NCI-H345 treated with DMSO at 0.1 percent for 48 hours (cell line): Measurements from ENCODE around the gene DIS3L.
"Not testable (repeated sequence)": the region's sequence is repeated elsewhere in the genome, so short reads cannot be mapped to it uniquely, and the experiment has no call there.

Experiments
- DNase-seq: peaks from one replicate; lab custom pipeline; 2025; ENCODE audit not compliant: unreplicated experiment; lab: John Stamatoyannopoulos, UW

Gene DIS3L

GRCh38 chr15:66309828-66310227, 16.5 kb downstream of the DIS3L start:
- DNase-seq = no peak

DNA sequence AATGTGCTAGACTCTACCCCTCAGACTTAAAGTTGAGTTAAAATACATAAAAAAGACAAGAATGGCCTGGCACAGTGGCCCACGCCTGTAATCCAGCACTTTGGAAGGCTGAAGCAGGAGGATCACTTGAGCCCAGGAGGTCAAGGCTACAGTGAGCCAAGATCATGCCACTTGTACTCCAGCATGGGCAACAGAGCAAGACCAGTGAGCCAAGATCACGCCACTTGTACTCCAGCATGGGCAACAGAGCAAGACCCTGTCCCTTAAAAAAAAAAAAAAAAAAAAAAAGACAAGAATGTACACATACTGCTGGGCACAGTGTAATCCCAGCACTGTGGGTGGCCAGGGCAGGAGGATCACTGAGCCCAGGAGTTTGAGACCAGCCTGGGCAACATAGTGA, 17.4 kb downstream of the DIS3L start:
- DNase-seq = no peak

GRCh38 chr15:66312144-66312543, 18.8 kb downstream of the DIS3L start:
- DNase-seq = no peak

GRCh38 chr15:66323312-66323928, 30.1 kb downstream of the DIS3L start:
- no peak for DNase-seq

DNA sequence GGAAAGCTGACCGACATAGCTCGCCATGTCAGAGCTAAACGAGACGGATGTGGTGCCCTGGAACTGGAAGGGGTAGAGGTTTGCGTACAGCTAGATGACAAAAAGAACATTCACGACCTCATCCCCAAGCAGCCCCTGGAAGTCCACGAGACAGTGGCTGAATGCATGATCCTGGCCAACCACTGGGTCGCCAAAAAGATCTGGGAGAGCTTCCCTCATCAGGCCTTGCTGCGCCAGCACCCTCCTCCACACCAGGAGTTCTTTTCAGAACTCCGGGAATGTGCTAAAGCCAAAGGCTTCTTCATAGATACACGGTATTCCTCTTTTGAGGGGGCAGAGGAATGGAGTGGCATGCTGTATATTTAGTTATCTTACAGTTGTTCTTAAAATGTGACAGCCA, 32.7 kb downstream of the DIS3L start:
- DNase-seq = no peak

DNA sequence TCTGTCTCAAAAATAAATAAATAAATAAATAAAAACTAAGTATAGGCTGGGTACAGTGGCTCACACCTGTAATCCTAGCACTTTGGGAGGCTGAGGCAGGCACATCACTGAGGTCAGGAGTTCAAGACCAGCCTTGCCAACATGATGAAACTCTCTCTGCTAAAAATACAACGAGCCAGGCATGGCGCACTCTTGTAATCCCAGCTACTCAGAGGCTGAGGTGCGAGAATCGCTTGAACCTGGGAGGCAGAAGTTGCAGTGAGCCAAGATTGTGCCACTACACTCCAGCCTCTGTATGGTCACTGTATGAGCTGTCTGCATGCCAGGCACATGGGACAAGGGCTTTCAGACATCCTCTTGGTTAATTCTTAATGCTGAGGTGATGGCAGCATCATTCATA, 34.4 kb downstream of the DIS3L start:
- DNase-seq = no peak

GRCh38 chr15:66328771-66329170, 35.4 kb downstream of the DIS3L start:
- no peak for DNase-seq

GRCh38 chr15:66348530-66348929, 55.2 kb downstream of the DIS3L start:
- DNase-seq = not testable (repeated sequence)

DNA sequence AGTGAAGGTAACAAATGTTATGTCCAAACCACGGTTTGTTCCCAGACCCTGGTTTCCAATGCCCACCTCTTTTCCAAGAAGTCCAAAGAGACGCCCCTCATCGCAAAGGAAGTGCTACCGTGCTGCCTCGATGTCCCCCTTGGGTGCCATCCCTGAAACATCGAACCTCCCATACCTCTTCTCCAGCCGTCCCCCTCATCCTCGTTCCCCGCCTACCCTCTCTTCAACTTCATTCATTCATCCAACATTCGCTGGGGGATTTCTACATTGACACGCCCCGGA, 62.6 kb downstream of the DIS3L start:
- no peak for DNase-seq

DNA sequence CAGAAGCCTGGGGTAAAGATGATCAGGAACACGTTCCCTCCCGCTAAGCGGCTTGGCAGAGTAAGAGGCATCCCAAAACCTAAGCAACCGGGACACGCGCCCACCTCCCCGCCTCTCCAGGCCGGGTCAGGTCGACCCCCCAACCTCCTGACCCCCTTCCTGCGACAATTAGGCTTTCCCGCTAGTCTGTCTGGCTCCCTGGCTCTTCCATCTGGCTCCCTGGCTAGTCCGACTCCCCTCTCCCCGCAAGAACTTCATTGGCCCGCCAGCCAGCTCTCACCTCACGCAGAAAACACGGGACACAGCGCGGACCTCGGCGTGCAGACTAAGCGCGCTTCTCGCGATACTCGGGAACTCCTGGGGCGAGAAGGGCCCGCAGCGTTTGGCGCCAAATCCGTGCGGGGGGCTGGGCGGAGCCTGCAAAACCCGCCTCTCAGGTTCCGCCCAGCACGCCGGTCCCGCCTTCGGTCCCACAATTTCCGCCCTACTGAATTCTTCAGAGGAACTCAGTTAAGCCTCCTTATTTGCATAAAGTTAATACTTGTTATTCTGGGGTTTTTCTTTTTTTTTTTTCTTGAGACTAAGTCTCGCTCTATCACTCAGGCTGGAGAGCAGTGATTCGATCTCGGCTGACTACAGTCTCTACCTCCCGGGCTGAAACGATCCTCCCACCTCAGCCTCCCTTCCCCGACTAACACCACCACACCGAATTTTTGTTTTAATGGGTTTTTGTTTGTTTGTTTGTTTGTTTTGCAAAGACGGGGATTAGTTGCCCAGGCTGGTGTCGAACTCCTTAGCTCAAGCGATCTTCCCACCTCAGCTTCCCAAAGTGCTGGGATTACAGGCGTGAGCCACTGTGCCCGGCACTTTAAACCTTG, 63.2 kb downstream of the DIS3L start, which contains the start of gene TIPIN:
Gene TIPIN, minus strand, starts transcription at position 327 of the 878 bp plus-strand sequence. CDS start 3,738 bp downstream, outside the sequence.
- peak; percentile 71 for DNase-seq

DNA sequence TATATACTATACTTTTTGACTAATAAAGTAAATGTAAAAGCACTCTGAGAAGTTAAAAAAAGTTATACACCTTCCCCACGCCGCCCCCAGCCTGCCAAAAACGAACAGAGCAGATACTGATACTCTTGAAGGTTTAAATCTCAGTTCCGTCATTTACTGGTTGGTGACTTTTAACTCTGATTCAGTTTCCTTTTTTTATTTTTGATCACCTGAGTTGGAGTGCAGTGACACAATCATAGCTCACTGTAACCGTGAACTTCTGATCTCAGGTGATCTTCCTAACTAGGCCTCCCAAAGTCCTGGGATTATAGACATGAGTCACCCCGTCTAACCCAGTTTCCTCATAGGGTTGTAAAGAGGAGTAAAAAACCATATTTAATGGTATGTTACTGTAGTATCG, 66.4 kb downstream of the DIS3L start:
- DNase-seq = no peak

- not testable (repeated sequence) for DNase-seq
These were observed 68.5 kb downstream of the DIS3L start for GRCh38 chr15:66361745-66362460.

DNA sequence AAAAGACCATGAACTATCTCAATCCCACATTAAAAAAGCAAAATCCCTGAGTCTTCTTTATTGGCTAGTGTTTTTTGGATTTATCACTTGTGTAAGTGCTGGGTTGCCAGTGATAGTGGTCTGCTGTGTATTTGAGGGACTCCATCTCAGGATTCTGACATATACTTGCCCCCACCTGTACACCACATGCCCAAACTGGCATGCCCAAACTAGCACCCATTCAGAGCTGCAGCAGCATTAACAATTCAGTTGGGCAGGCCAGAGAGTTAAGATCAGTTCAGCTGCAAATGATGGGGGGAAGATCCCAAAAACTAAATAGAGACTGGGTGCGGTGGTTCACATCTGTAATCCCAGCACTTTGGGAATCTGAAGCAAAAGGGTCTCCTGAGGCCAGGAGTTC, 69.4 kb downstream of the DIS3L start:
- DNase-seq = no peak

GRCh38 chr15:66364944-66365528, 71.7 kb downstream of the DIS3L start:
- DNase-seq = no peak

DNA sequence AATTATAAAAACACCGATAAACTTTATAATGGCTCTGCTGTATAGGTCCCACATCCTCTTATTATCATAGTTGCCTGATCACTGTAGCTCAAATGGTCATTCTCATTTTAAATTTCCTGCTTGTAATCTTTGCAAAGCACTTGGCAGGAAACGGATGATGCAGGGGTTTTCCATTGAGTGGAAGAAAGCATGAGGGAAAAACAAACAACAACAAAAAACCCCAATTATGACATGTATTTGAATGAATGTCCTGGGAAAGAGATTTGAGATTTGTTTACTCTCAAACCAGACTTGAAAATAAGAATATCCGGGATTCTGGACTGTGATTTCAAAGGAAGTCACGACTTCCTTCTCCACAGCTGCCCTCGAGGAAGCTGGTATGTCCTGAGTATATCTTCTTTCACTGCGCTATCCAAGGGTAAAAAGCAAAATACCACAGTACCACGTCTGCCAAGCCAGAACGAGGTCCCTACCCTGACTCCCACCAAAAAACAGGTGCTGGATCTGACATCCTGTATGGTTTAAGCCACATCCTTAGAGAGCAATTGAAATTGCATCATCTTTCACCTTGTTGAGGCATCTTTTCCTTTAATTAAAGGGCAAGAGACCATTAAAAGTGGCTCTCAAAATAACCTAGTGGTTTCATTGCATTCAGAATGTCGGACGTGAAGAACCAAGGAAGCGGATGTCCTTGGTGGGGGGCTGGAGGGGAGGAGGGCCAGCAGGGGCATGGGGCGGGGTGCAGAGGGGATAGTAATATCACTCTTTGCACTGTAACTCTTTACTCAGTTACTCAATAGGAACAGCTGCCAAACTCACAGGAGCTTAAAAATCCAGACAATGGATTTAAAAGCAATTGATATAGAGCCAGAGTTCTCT, 76.6 kb downstream of the DIS3L start:
- no peak for DNase-seq

GRCh38 chr15:66374179-66374578, 80.8 kb downstream of the DIS3L start:
- no peak for DNase-seq

DNA sequence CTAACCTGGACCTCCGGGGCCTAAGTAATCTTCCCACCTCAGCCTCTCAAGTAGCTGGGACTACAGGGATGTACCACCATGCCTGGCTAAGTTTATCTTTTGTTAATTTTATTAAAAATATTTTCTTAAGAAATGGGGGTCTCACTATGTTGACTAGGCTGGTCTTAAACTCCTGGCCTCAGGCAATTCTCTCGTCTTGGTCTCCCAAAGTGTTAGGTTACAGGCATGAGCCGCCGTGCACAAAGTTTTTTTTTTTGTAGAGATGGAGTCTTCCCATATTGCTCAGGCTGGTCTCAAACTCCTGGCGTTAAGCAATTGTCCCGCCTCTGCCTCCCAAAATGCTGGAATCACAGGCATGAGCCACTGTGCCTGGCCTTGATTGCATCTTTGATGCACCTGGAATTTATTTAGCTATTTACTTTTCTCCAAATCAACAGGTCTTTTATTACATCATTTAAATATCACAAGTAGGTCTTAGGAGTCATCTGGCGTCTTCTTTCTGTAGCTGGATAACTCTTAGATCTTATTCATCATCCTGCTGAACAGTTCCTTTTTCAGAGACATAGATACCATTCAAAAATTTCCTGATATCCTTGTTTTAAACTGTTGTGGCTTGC, 85.6 kb downstream of the DIS3L start:
- no peak for DNase-seq

DNA sequence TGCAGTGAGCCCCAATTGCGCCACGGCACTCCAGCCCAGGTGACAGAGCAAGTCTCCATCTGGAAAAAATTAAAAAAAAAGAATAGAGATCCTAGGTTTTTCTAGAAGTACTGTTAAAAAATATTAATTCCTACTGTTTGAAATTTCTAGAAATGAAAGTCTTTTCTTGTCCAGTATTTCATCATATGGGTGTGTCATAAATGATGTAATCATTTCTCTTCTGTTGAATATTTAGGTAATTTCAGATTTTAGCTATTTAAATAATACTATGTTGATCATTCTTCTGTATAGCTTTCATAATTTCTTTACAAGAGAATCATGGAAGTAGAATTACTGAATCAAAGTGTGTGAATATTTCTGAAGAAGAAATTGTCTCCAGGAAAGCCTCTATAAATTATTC, 88.0 kb downstream of the DIS3L start:
- DNase-seq = not testable (repeated sequence)
